Keratinocyte (primary cell): ENCODE results near the gene CBFA2T3. TPM values are rescaled to one million over a fixed set of nuclear protein-coding genes. Genes with fewer than 3 reads are reported as not detected.

Experiments used
- DNase-seq: peaks from one replicate; pipeline ENCODE4 v3.0.0-alpha.2; 2011; ENCODE audit warnings: low read depth, missing footprints, low spot score
- FAIRE-seq: peaks from 2 replicates; lab custom pipeline; 2011; peaks lifted over from hg19 to GRCh38; lab: Jason Lieb, UNC
- H2AFZ ChIP-seq: 2 replicates; pipeline ENCODE4 v1.6.0; 2012; ENCODE audit warnings: low read length, control low read depth, inconsistent platforms; ENCODE audit not compliant: control insufficient read depth
- H3K27ac ChIP-seq: 2 replicates; pipeline ENCODE4 v1.5.1; 2011; ENCODE audit warnings: low read length; ENCODE audit not compliant: control insufficient read depth, insufficient read depth
- H3K27me3 ChIP-seq: 3 replicates; pipeline ENCODE4 v1.6.0; 2011; ENCODE audit warnings: low read length; ENCODE audit not compliant: control insufficient read depth, insufficient read depth; ENCODE audit errors: extremely low read depth
- H3K36me3 ChIP-seq, 2 experiments: 2 replicates in 1 of 2; 3 replicates in 1 of 2; pipeline ENCODE4 v1.5.1; 2011; ENCODE audit warnings: low read length in 2 of 2, mild to moderate bottlenecking in 1 of 2; ENCODE audit not compliant: control insufficient read depth in 2 of 2, insufficient read depth in 2 of 2; ENCODE audit errors: extremely low read depth in 1 of 2
- H3K4me1 ChIP-seq: 3 replicates; pipeline ENCODE4 v1.5.1; 2011; ENCODE audit warnings: low read length; ENCODE audit not compliant: control insufficient read depth, insufficient read depth; ENCODE audit errors: extremely low read depth
- H3K4me2 ChIP-seq: 3 replicates; pipeline ENCODE4 v1.6.0; 2011; ENCODE audit warnings: low read depth, low read length; ENCODE audit not compliant: control insufficient read depth, insufficient read depth; ENCODE audit errors: extremely low read depth
- H3K4me3 ChIP-seq, 3 experiments: fragments of 200-600 bp in 1 of 3; sonication (generic) in 1 of 3; 2 replicates in 2 of 3; 3 replicates in 1 of 3; pipeline ENCODE4 v1.5.1; 2011 to 2016; ENCODE audit warnings: low read length in 3 of 3, mild to moderate bottlenecking in 3 of 3, control low read depth in 2 of 3, inconsistent platforms in 1 of 3, low read depth in 1 of 3, mixed read lengths in 1 of 3, mixed run types in 1 of 3, moderate library complexity in 1 of 3; ENCODE audit not compliant: control insufficient read depth in 2 of 3, insufficient read depth in 2 of 3; ENCODE audit errors: extremely low read depth in 1 of 3
- H3K79me2 ChIP-seq: 2 replicates; pipeline ENCODE4 v1.6.0; 2012; ENCODE audit warnings: low read length; ENCODE audit not compliant: control insufficient read depth, insufficient read depth
- H3K9ac ChIP-seq: 3 replicates; pipeline ENCODE4 v1.6.0; 2011; ENCODE audit warnings: low read length; ENCODE audit not compliant: control insufficient read depth, insufficient read depth; ENCODE audit errors: extremely low read depth
- H3K9me1 ChIP-seq: 3 replicates; pipeline ENCODE4 v1.6.0; 2011; ENCODE audit warnings: low read length; ENCODE audit not compliant: control insufficient read depth, insufficient read depth; ENCODE audit errors: extremely low read depth
- H3K9me3 ChIP-seq: 2 replicates; pipeline ENCODE4 v1.5.1; 2012; ENCODE audit warnings: low read depth, low read length; ENCODE audit not compliant: control insufficient read depth
- H4K20me1 ChIP-seq: 3 replicates; pipeline ENCODE4 v1.6.0; 2011; ENCODE audit warnings: low read length; ENCODE audit not compliant: control insufficient read depth, insufficient read depth; ENCODE audit errors: extremely low read depth
- CTCF ChIP-seq, 3 experiments: IDR thresholded peaks in 1 of 3; conservative IDR thresholded peaks in 1 of 3; optimal IDR thresholded peaks in 1 of 3; 2 replicates in 2 of 3; 3 replicates in 1 of 3; pipeline versions ENCODE3 to v1.5.1; 2011; ENCODE audit warnings: low read length in 3 of 3, mild to moderate bottlenecking in 3 of 3, moderate library complexity in 2 of 3, control low read depth in 1 of 3, inconsistent platforms in 1 of 3; ENCODE audit not compliant: insufficient read depth in 2 of 3; ENCODE audit errors: extremely low read depth in 1 of 3
- EZH2 ChIP-seq: IDR thresholded peaks from one replicate; pipeline ENCODE4 v1.6.1; 2012; ENCODE audit warnings: inconsistent platforms, mild to moderate bottlenecking, low read length, moderate library complexity
- dilution Hi-C: fragments of 300-500 bp; cut with MboI; formaldehyde crosslinking; loops from one replicate; pipeline ENCODE4 v1.7.0; 2020; ENCODE audit warnings: low sequenced_read_pairs; ENCODE audit not compliant: extremely low pct_ligation_motif_present
- polyA plus RNA-seq, 5 experiments: library from polyadenylated mRNA; depleted of rRNA in 3 of 5; stranded (reverse) in 3 of 5; stranded (forward) in 1 of 5; unstranded in 1 of 5; fragments of >200 nt; gene quantifications; 1 replicate in 1 of 5; 2 replicates in 3 of 5; 3 replicates in 1 of 5; pipeline versions ENCODE4 v1.2.1 to v1.2.3, GENCODE V29; 2011 to 2012; ENCODE audit warnings: missing spikeins in 2 of 5, low read depth in 1 of 5, low replicate concordance in 1 of 5

CBFA2T3 gene
- polyA plus RNA-seq, 1 donor (not counting 4 experiments of a cell fraction or from before 2014, with no cell fraction given) = 0.08 TPM

- dilution Hi-C loops = no loop called here
Observed at GRCh38 chr16:89015271-89015859, 38.4 kb upstream of the CBFA2T3 start.

GRCh38 chr16:89014403-89015230, 37.6 kb upstream of the CBFA2T3 start:
- no peaks in the 10 kb centered on the region for H3K79me2 ChIP-seq
- H2AFZ ChIP-seq = no peak overlapping the region
- peaks cover 3% of the 10 kb centered on the region for H3K27me3 ChIP-seq
- TF ChIP-seq EZH2 = no peak
- no peak for TF ChIP-seq CTCF (optimal IDR thresholded peaks at IDR 0.05 in 1 of 3, IDR thresholded peaks at IDR 0.05 in 1 of 3, conservative IDR thresholded peaks at IDR 0.05 in 1 of 3; ENCODE audit: extremely low read depth in 1 of 3, insufficient read depth in 2 of 3, low read length in 3 of 3)
- no peak overlapping the region for H3K4me2 ChIP-seq
- DNase-seq (no peak), FAIRE-seq (no peak)
- no peaks in the 10 kb centered on the region for H3K36me3 ChIP-seq
- H4K20me1 ChIP-seq = no peaks in the 10 kb centered on the region
- dilution Hi-C loops = no loop called here
- no peak overlapping the region for H3K4me3 ChIP-seq
- no peak overlapping the region for H3K9ac ChIP-seq
- H3K9me1 ChIP-seq = no peaks in the 10 kb centered on the region
- H3K27ac ChIP-seq = no peak overlapping the region
- peaks cover 8% of the 10 kb centered on the region for H3K9me3 ChIP-seq
- no peaks in the 10 kb centered on the region for H3K4me1 ChIP-seq

More at GRCh38 chr16:89015271-89015859, 38.4 kb upstream of the CBFA2T3 start:
- H3K9ac ChIP-seq = no peak overlapping the region
- no peak overlapping the region for H2AFZ ChIP-seq
- DNase-seq (no peak), FAIRE-seq (no peak)
- H3K4me1 ChIP-seq = no peaks in the 10 kb centered on the region
- no peaks in the 10 kb centered on the region for H3K9me1 ChIP-seq
- peaks cover 8% of the 10 kb centered on the region for H3K9me3 ChIP-seq
- no peak overlapping the region for H3K4me3 ChIP-seq
- H3K27ac ChIP-seq = no peak overlapping the region
- no peaks in the 10 kb centered on the region for H3K79me2 ChIP-seq
- no peaks in the 10 kb centered on the region for H4K20me1 ChIP-seq
- no peak overlapping the region for H3K4me2 ChIP-seq
- H3K36me3 ChIP-seq = no peaks in the 10 kb centered on the region
- TF ChIP-seq EZH2 (no peak), CTCF (optimal IDR thresholded peaks at IDR 0.05 in 1 of 3, IDR thresholded peaks at IDR 0.05 in 1 of 3, conservative IDR thresholded peaks at IDR 0.05 in 1 of 3; ENCODE audit: extremely low read depth in 1 of 3, insufficient read depth in 2 of 3, low read length in 3 of 3) (no peak)
- peaks cover 3% of the 10 kb centered on the region for H3K27me3 ChIP-seq
